Liver (tissue), 9 donors: ENCODE data around the gene ABCC5. TPM values are rescaled to one million over a fixed set of nuclear protein-coding genes. Genes with fewer than 3 reads are reported as not detected.

ENCODE experiments used
- DNase-seq: peaks from one replicate; pipeline ENCODE4 v3.0.0-alpha.2; 2017; ENCODE audit warnings: low spot score
- H3K27ac ChIP-seq, 2 donors: one replicate each; pipeline ENCODE4 v1.7.0; 2013; ENCODE audit warnings: inconsistent platforms in 2 of 2, low read length in 2 of 2, control low read depth in 1 of 2, low read depth in 1 of 2, mild to moderate bottlenecking in 1 of 2
- H3K27me3 ChIP-seq, 4 donors: one replicate each; pipeline versions ENCODE4 v1.6.1 to v1.7.0; 2013; ENCODE audit warnings: low read length in 3 of 4, inconsistent platforms in 1 of 4, mild to moderate bottlenecking in 1 of 4, moderate library complexity in 1 of 4; ENCODE audit not compliant: control insufficient read depth in 4 of 4, insufficient read depth in 4 of 4
- H3K36me3 ChIP-seq, 4 donors: one replicate each; pipeline versions ENCODE4 v1.6.1 to v1.7.0; 2013; ENCODE audit warnings: low read length in 3 of 4, mild to moderate bottlenecking in 3 of 4, low read depth in 1 of 4, moderate library complexity in 1 of 4; ENCODE audit not compliant: control insufficient read depth in 4 of 4, insufficient read depth in 3 of 4
- H3K4me1 ChIP-seq, 4 donors: one replicate each; pipeline versions ENCODE4 v1.6.1 to v1.7.0; 2013; ENCODE audit warnings: low read length in 3 of 4, mild to moderate bottlenecking in 3 of 4, moderate library complexity in 1 of 4; ENCODE audit not compliant: control insufficient read depth in 4 of 4, insufficient read depth in 4 of 4
- H3K4me3 ChIP-seq, 3 donors: one replicate each; pipeline versions ENCODE4 v1.6.1 to v1.7.0; 2013; ENCODE audit warnings: low read length in 3 of 3, control low read depth in 1 of 3, low read depth in 1 of 3, mild to moderate bottlenecking in 1 of 3
- H3K9ac ChIP-seq, 2 donors: one replicate each; pipeline ENCODE4 v1.7.0; 2013; ENCODE audit warnings: low read length in 2 of 2, mild to moderate bottlenecking in 2 of 2, moderate library complexity in 2 of 2, control low read depth in 1 of 2, low read depth in 1 of 2
- H3K9me3 ChIP-seq, 4 donors: one replicate each; pipeline versions ENCODE4 v1.6.1 to v1.7.0; 2013; ENCODE audit warnings: low read length in 3 of 4; ENCODE audit not compliant: control insufficient read depth in 4 of 4
- EGR1 ChIP-seq, 2 donors: IDR thresholded peaks; 2 replicates each; pipeline ENCODE4 v1.6.1; 2016 to 2018; ENCODE audit warnings: antibody characterized with exemption in 2 of 2, low read depth in 2 of 2
- FOXA1 ChIP-seq: IDR thresholded peaks from 2 replicates; pipeline ENCODE4 v1.6.1; 2016; ENCODE audit warnings: antibody characterized with exemption
- FOXA2 ChIP-seq: IDR thresholded peaks from 2 replicates; pipeline ENCODE4 v1.6.1; 2016; ENCODE audit warnings: antibody characterized with exemption
- HNF4G ChIP-seq: IDR thresholded peaks from 2 replicates; pipeline ENCODE4 v1.6.1; 2016; ENCODE audit warnings: antibody characterized with exemption
- JUND ChIP-seq, 2 donors: IDR thresholded peaks; 2 replicates each; pipeline ENCODE4 v1.6.1; 2016; ENCODE audit warnings: antibody characterized with exemption in 2 of 2
- NR2F2 ChIP-seq: IDR thresholded peaks from 2 replicates; pipeline ENCODE4 v1.6.1; 2016; ENCODE audit warnings: antibody characterized with exemption
- TAF1 ChIP-seq: conservative IDR thresholded peaks from 2 replicates; pipeline ENCODE4 v1.6.1; 2016; ENCODE audit warnings: antibody characterized with exemption, mild to moderate bottlenecking
- YY1 ChIP-seq: IDR thresholded peaks from 2 replicates; pipeline ENCODE4 v1.6.1; 2016; ENCODE audit warnings: antibody characterized with exemption, mild to moderate bottlenecking
- WGBS: extraction: QIAGEN DNeasy Blood & Tissue Kit; methylation state at CpG from one replicate; pipeline ENCODE4 v1.1.7; 2013; 5-methylcytosine and 5-hydroxymethylcytosine counted together
- polyA plus RNA-seq, 2 donors: library from polyadenylated mRNA; stranded (reverse) in 1 of 2; unstranded in 1 of 2; fragments of 200-250 nt in 1 of 2; fragments of >200 nt in 1 of 2; fragmentation: Nextera tagmentation in 1 of 2; extraction: Ambion mirVana in 1 of 2; gene quantifications; one replicate each; pipeline versions ENCODE4 v1.2.1 to v1.2.3, GENCODE V29; 2013 to 2015
- total RNA-seq, 2 donors: library from RNA; depleted of rRNA; stranded (reverse); fragments of >200 nt; gene quantifications; one replicate each; pipeline ENCODE4 v1.2.3, GENCODE V29; 2014
- TF ChIP-seq, protein P1 (sequence below): IDR thresholded peaks from 2 replicates; pipeline ENCODE4 v1.6.1; 2016; ENCODE audit warnings: antibody characterized with exemption, mild to moderate bottlenecking
- TF ChIP-seq, protein P2 (sequence below): IDR thresholded peaks from 2 replicates; pipeline ENCODE4 v1.6.1; 2016; ENCODE audit warnings: antibody characterized with exemption
- TF ChIP-seq, protein P3 (sequence below): fragments of 150-350 bp; IDR thresholded peaks from 2 replicates; pipeline ENCODE4 v1.5.1; 2017; ENCODE audit warnings: improper control_type of control experiment, low read depth, low read length; ENCODE audit not compliant: missing input control
- TF ChIP-seq, protein P4 (sequence below): IDR thresholded peaks from 2 replicates; pipeline ENCODE4 v1.6.1; 2016; ENCODE audit warnings: antibody characterized with exemption
- donor health status: healthy.
- donor health status: healthy.
- donor health status: healthy.
- donor health status: healthy.
- donor health status: healthy.

The ABCC5 gene
- total and polyA plus RNA-seq, 4 donors, result 2.8 to 35.7 (median 8.1) TPM

DNA sequence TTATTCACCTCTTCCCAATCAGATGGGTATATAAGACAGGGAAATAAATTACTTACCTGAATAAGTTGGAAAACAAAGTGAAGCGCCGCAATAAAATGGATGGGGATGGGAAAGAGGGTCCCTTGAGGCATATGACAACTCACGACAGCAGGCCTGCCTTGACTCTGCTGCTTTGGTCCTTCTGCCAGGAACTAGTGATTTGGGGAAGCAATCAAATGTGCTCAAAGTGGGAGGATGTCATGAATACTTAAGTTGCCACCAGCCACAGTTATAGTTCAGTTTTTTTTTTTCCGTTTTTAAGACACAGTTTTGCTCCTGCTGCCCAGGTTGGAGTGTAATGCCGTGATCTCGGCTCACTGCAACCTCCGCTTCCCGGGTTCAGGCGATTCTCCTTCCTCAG lies 137.6 kb downstream of the ABCC5 start:
- WGBS, result 89% methylated on average over 9 of the region's 9 CpGs
- Histone ChIP-seq H3K9me3 (no peaks in the 10 kb centered on the region), H3K4me3 (no peak overlapping the region), H3K36me3 (peaks cover 0 to 3% (median 0%) of the 10 kb centered on the region in 4 donors), H3K27me3 (no peaks in the 10 kb centered on the region), H3K9ac (no peak overlapping the region), H3K4me1 (peaks cover 3 to 24% (median 19%) of the 10 kb centered on the region in 4 donors), H3K27ac (no peak overlapping the region)
- no peak for DNase-seq
- no peak for TF ChIP-seq JUND (IDR thresholded peaks at IDR 0.05)
- TF ChIP-seq, protein P1, sequence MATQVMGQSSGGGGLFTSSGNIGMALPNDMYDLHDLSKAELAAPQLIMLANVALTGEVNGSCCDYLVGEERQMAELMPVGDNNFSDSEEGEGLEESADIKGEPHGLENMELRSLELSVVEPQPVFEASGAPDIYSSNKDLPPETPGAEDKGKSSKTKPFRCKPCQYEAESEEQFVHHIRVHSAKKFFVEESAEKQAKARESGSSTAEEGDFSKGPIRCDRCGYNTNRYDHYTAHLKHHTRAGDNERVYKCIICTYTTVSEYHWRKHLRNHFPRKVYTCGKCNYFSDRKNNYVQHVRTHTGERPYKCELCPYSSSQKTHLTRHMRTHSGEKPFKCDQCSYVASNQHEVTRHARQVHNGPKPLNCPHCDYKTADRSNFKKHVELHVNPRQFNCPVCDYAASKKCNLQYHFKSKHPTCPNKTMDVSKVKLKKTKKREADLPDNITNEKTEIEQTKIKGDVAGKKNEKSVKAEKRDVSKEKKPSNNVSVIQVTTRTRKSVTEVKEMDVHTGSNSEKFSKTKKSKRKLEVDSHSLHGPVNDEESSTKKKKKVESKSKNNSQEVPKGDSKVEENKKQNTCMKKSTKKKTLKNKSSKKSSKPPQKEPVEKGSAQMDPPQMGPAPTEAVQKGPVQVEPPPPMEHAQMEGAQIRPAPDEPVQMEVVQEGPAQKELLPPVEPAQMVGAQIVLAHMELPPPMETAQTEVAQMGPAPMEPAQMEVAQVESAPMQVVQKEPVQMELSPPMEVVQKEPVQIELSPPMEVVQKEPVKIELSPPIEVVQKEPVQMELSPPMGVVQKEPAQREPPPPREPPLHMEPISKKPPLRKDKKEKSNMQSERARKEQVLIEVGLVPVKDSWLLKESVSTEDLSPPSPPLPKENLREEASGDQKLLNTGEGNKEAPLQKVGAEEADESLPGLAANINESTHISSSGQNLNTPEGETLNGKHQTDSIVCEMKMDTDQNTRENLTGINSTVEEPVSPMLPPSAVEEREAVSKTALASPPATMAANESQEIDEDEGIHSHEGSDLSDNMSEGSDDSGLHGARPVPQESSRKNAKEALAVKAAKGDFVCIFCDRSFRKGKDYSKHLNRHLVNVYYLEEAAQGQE, result no peak
- TF ChIP-seq, protein P2, sequence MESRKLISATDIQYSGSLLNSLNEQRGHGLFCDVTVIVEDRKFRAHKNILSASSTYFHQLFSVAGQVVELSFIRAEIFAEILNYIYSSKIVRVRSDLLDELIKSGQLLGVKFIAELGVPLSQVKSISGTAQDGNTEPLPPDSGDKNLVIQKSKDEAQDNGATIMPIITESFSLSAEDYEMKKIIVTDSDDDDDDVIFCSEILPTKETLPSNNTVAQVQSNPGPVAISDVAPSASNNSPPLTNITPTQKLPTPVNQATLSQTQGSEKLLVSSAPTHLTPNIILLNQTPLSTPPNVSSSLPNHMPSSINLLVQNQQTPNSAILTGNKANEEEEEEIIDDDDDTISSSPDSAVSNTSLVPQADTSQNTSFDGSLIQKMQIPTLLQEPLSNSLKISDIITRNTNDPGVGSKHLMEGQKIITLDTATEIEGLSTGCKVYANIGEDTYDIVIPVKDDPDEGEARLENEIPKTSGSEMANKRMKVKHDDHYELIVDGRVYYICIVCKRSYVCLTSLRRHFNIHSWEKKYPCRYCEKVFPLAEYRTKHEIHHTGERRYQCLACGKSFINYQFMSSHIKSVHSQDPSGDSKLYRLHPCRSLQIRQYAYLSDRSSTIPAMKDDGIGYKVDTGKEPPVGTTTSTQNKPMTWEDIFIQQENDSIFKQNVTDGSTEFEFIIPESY, result no peak
- no peak for TF ChIP-seq TAF1
- no peak for TF ChIP-seq HNF4G
- no peak for TF ChIP-seq YY1
- TF ChIP-seq FOXA2, result no peak
- TF ChIP-seq, protein P3, sequence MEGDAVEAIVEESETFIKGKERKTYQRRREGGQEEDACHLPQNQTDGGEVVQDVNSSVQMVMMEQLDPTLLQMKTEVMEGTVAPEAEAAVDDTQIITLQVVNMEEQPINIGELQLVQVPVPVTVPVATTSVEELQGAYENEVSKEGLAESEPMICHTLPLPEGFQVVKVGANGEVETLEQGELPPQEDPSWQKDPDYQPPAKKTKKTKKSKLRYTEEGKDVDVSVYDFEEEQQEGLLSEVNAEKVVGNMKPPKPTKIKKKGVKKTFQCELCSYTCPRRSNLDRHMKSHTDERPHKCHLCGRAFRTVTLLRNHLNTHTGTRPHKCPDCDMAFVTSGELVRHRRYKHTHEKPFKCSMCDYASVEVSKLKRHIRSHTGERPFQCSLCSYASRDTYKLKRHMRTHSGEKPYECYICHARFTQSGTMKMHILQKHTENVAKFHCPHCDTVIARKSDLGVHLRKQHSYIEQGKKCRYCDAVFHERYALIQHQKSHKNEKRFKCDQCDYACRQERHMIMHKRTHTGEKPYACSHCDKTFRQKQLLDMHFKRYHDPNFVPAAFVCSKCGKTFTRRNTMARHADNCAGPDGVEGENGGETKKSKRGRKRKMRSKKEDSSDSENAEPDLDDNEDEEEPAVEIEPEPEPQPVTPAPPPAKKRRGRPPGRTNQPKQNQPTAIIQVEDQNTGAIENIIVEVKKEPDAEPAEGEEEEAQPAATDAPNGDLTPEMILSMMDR, result no peak
- TF ChIP-seq NR2F2, result no peak
- no peak for TF ChIP-seq FOXA1
- TF ChIP-seq EGR1 (IDR thresholded peaks at IDR 0.05; ENCODE audit: low read depth in 2 of 2), result no peak
- TF ChIP-seq, protein P4, sequence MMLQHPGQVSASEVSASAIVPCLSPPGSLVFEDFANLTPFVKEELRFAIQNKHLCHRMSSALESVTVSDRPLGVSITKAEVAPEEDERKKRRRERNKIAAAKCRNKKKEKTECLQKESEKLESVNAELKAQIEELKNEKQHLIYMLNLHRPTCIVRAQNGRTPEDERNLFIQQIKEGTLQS, result no peak

DNA sequence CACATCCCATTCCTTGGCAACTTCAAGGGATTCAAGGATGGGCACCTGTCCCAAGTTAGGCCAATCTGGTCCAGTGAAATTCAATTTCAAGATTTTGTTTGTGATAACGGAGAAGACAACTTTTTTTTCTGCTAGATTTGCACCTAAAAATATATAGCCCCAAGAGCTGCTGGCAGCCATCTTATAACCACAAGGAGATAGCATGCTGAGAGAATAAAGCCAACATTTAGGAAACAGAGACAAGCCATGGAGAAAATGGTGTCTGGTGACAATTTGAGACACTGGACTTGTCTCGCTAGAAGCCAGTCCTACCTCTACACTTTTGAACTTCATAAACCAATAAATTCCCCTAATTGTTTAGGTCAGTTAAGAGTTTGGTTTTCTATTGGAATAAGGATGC lies 138.4 kb downstream of the ABCC5 start:
- TF ChIP-seq JUND (IDR thresholded peaks at IDR 0.05), result no peak
- Histone ChIP-seq H3K36me3 (peaks cover 0 to 3% (median 0%) of the 10 kb centered on the region in 4 donors), H3K4me1 (peaks cover 5 to 27% (median 18%) of the 10 kb centered on the region in 4 donors), H3K9ac (no peak overlapping the region), H3K4me3 (no peak overlapping the region), H3K27ac (no peak overlapping the region), H3K9me3 (no peaks in the 10 kb centered on the region), H3K27me3 (no peaks in the 10 kb centered on the region)
- WGBS, result 93% methylated on average over 2 of the region's 2 CpGs
- no peak for DNase-seq
